Mucosa of gallbladder (tissue), 1 donor: ENCODE data around the gene KLHL1. TPM values are rescaled to one million over a fixed set of nuclear protein-coding genes. Genes with fewer than 3 reads are reported as not detected.
"Not testable (repeated sequence)": the region's sequence is repeated elsewhere in the genome, so short reads cannot be mapped to it uniquely, and the experiment has no call there.

ENCODE experiments used
- DNase-seq: peaks from one replicate; pipeline ENCODE4 v3.0.0-alpha.2; 2020; ENCODE audit warnings: low spot score
- total RNA-seq: library from RNA; stranded (reverse); gene quantifications from one replicate; pipeline ENCODE4 v1.2.1, GENCODE V29; 2021
- donor health status: DM: no; HTN: no; CAD: no.

KLHL1 gene
- total RNA-seq: not detected

GRCh38 chr13:70108356-70109105 lies at the start of gene KLHL1:
Gene KLHL1, minus strand, starts transcription at chr13:70108452. Its CDS starts 753 bp downstream, at chr13:70107699.
- DNase-seq: no peak

GRCh38 chr13:70142658-70143057 lies 34.4 kb upstream of the KLHL1 start:
- DNase-seq: not testable (repeated sequence)

- no peak for DNase-seq
Measured at GRCh38 chr13:70128098-70128497, 19.8 kb upstream of the KLHL1 start.

- no peak for DNase-seq
Measured at GRCh38 chr13:70125693-70126092, 17.4 kb upstream of the KLHL1 start.

GRCh38 chr13:70117338-70117905 lies 9.2 kb upstream of the KLHL1 start:
- DNase-seq: no peak

- no peak for DNase-seq
Measured at GRCh38 chr13:70107498-70108281, 562 bp downstream of the KLHL1 start, which contains the start of gene ATXN8OS. Gene ATXN8OS, plus strand, starts transcription at chr13:70107826.

GRCh38 chr13:70107125-70107497 lies 1.1 kb downstream of the KLHL1 start:
- no peak for DNase-seq

GRCh38 chr13:70104481-70104880 lies 3.8 kb downstream of the KLHL1 start:
- no peak for DNase-seq

GRCh38 chr13:70098669-70099068 lies 9.6 kb downstream of the KLHL1 start:
- no peak for DNase-seq

- DNase-seq: no peak
Measured at GRCh38 chr13:70090036-70090723, 18.1 kb downstream of the KLHL1 start.

GRCh38 chr13:70088926-70089325 lies 19.3 kb downstream of the KLHL1 start:
- no peak for DNase-seq

GRCh38 chr13:70087247-70087646 lies 21.0 kb downstream of the KLHL1 start:
- DNase-seq: no peak

- no peak for DNase-seq
Measured at GRCh38 chr13:70080012-70080411, 28.2 kb downstream of the KLHL1 start.

- DNase-seq: no peak
Measured at GRCh38 chr13:70054572-70054971, 53.7 kb downstream of the KLHL1 start.

- no peak for DNase-seq
Measured at GRCh38 chr13:70051531-70051930, 56.7 kb downstream of the KLHL1 start.

GRCh38 chr13:70043685-70044084 lies 64.6 kb downstream of the KLHL1 start:
- no peak for DNase-seq

- no peak for DNase-seq
Measured at GRCh38 chr13:70042193-70042592, 66.1 kb downstream of the KLHL1 start.

GRCh38 chr13:70034286-70034685 lies 74.0 kb downstream of the KLHL1 start:
- no peak for DNase-seq

GRCh38 chr13:70027551-70027950 lies 80.7 kb downstream of the KLHL1 start:
- no peak for DNase-seq

- DNase-seq: no peak
Measured at GRCh38 chr13:70023516-70023915, 84.7 kb downstream of the KLHL1 start.

- no peak for DNase-seq
Measured at GRCh38 chr13:70022646-70023045, 85.6 kb downstream of the KLHL1 start.

GRCh38 chr13:70016116-70016515 lies 92.1 kb downstream of the KLHL1 start:
- DNase-seq: no peak
